SK-N-SH treated with all-trans-retinoic acid at 6 μM for 48 hours (cell line): Measurements from ENCODE around the gene SPHK2.

Source experiments
- ATAC-seq: fragments of 200-7000 bp; cut with Tn5 transposase; 3 replicates; pipeline ENCODE4 v1.9.1; 2020; ENCODE audit warnings: mild to moderate bottlenecking, moderate library complexity
- ARNTL ChIP-seq: fragments of 450-650 bp; formaldehyde crosslinking; IDR thresholded peaks from 2 replicates; pipeline ENCODE4 v1.5.0; 2020; ENCODE audit warnings: low read depth, mild to moderate bottlenecking, moderate library complexity, borderline replicate concordance
- BACH2 ChIP-seq: fragments of 250-450 bp; sonication (Bioruptor Pico); IDR thresholded peaks from 2 replicates; pipeline ENCODE4 v1.9.0; 2021; ENCODE audit warnings: mild to moderate bottlenecking, borderline replicate concordance
- CSDC2 ChIP-seq: fragments of 250-450 bp; sonication (Bioruptor Pico); IDR thresholded peaks from 2 replicates; pipeline ENCODE4 v1.5.0; 2020; ENCODE audit warnings: mild to moderate bottlenecking, moderate library complexity
- CSRNP3 ChIP-seq: fragments of 250-450 bp; sonication (Bioruptor Pico); IDR thresholded peaks from 2 replicates; pipeline ENCODE4 v1.5.1; 2021; ENCODE audit warnings: mild to moderate bottlenecking, moderate library complexity
- ESRRG ChIP-seq: fragments of 250-450 bp; sonication (Bioruptor Pico); IDR thresholded peaks from 2 replicates; pipeline ENCODE4 v1.6.1; 2021; ENCODE audit warnings: mild to moderate bottlenecking
- GLIS3 ChIP-seq: fragments of 250-450 bp; sonication (Bioruptor Pico); IDR thresholded peaks from 2 replicates; pipeline ENCODE4 v1.5.0; 2020; ENCODE audit warnings: mild to moderate bottlenecking, moderate library complexity
- ISL1 ChIP-seq: fragments of 250-450 bp; sonication (Bioruptor Pico); IDR thresholded peaks from 2 replicates; pipeline ENCODE4 v2.1.2; 2022; ENCODE audit warnings: mild to moderate bottlenecking, moderate library complexity
- POU6F1 ChIP-seq: fragments of 250-450 bp; sonication (Bioruptor Pico); IDR thresholded peaks from 2 replicates; pipeline ENCODE4 v1.8.0; 2021; ENCODE audit warnings: low read depth, mild to moderate bottlenecking, moderate library complexity, borderline replicate concordance
- PPARA ChIP-seq: fragments of 250-450 bp; sonication (Bioruptor Pico); IDR thresholded peaks from 2 replicates; pipeline ENCODE4 v1.5.0; 2020; ENCODE audit warnings: mild to moderate bottlenecking, borderline replicate concordance
- SNAI2 ChIP-seq: fragments of 250-450 bp; sonication (Bioruptor Pico); IDR thresholded peaks from 2 replicates; pipeline ENCODE4 v1.5.0; 2020; ENCODE audit warnings: mild to moderate bottlenecking, moderate library complexity
- TCF4 ChIP-seq: fragments of 250-450 bp; sonication (Bioruptor Pico); IDR thresholded peaks from 2 replicates; pipeline ENCODE4 v1.8.0; 2021; ENCODE audit warnings: mild to moderate bottlenecking, moderate library complexity, borderline replicate concordance
- TOX ChIP-seq: fragments of 250-450 bp; sonication (Bioruptor Pico); IDR thresholded peaks from 2 replicates; pipeline ENCODE4 v1.8.0; 2021; ENCODE audit warnings: mild to moderate bottlenecking, moderate library complexity, borderline replicate concordance
- TSHZ2 ChIP-seq: fragments of 250-450 bp; sonication (Bioruptor Pico); IDR thresholded peaks from 2 replicates; pipeline ENCODE4 v1.5.0; 2020; ENCODE audit warnings: mild to moderate bottlenecking, moderate library complexity
- ZC3H10 ChIP-seq: fragments of 250-450 bp; sonication (Bioruptor Pico); IDR thresholded peaks from 2 replicates; pipeline ENCODE4 v1.5.1; 2021; ENCODE audit warnings: mild to moderate bottlenecking, moderate library complexity
- ZFP30 ChIP-seq: fragments of 450-650 bp; formaldehyde crosslinking; IDR thresholded peaks from 2 replicates; pipeline ENCODE4 v1.5.0; 2022; ENCODE audit warnings: mild to moderate bottlenecking, moderate library complexity
- ZNF8 ChIP-seq: fragments of 450-650 bp; formaldehyde crosslinking; IDR thresholded peaks from 2 replicates; pipeline ENCODE4 v1.5.0; 2020; ENCODE audit warnings: mild to moderate bottlenecking, moderate library complexity

Gene SPHK2

GRCh38 chr19:48617146-48617937 lies 2.0 kb upstream of the SPHK2 start:
- no peak for ATAC-seq

GRCh38 chr19:48618278-48618915 lies 909 bp upstream of the SPHK2 start:
- TF ChIP-seq ZNF8 (CRISPR knock-in tag) (no peak), TSHZ2 (CRISPR knock-in tag) (no peak), TOX (no peak), ISL1 (CRISPR knock-in tag) (no peak), PPARA (CRISPR knock-in tag) (no peak), TCF4 (CRISPR knock-in tag) (no peak), POU6F1 (no peak), GLIS3 (CRISPR knock-in tag) (no peak), ZC3H10 (no peak), ZFP30 (CRISPR knock-in tag) (no peak)
- ATAC-seq, result no peak

More at GRCh38 chr19:48617146-48617937, 2.0 kb upstream of the SPHK2 start:
- TF ChIP-seq ESRRG (CRISPR knock-in tag) (no peak), TOX (no peak)

GRCh38 chr19:48619692-48620585 lies 633 bp downstream of the SPHK2 start:
- ATAC-seq, result no peak
- no peak for TF ChIP-seq ZFP30 (CRISPR knock-in tag)
- 0 out of 2 replicates have a peak, but pooled peaks have one; percentile 62 for TF ChIP-seq CSDC2 (CRISPR knock-in tag)
- no peak for TF ChIP-seq ARNTL (CRISPR knock-in tag)
- TF ChIP-seq SNAI2 (CRISPR knock-in tag), result no peak
- TF ChIP-seq CSRNP3 (CRISPR knock-in tag), result no peak
- no peak for TF ChIP-seq BACH2 (CRISPR knock-in tag)
- TF ChIP-seq PPARA (CRISPR knock-in tag), result no peak
- no peak for TF ChIP-seq ESRRG (CRISPR knock-in tag)
- TF ChIP-seq TSHZ2 (CRISPR knock-in tag), result 0 out of 2 replicates have a peak, but pooled peaks have one; percentile 9
- no peak for TF ChIP-seq ISL1 (CRISPR knock-in tag)
